Right atrium auricular region (tissue), 2 donors: ENCODE results near the gene ORM1. TPM values are rescaled to one million over a fixed set of nuclear protein-coding genes. Genes with fewer than 3 reads are reported as not detected.

Experiments
- DNase-seq: peaks from one replicate; pipeline ENCODE4 v3.0.0-alpha.2; 2019; ENCODE audit warnings: low spot score
- H3K27ac ChIP-seq, 2 donors: fragments of 200-600 bp; sonication (generic); 1 replicate in 1 of 2; 2 replicates in 1 of 2; pipeline ENCODE4 v1.5.1; 2016 to 2019
- H3K27me3 ChIP-seq, 2 donors: fragments of 200-600 bp; sonication (generic); one replicate each; pipeline versions ENCODE4 v1.5.1 to v1.6.0; 2017 to 2019
- H3K36me3 ChIP-seq: fragments of 200-600 bp; sonication (generic); one replicate; pipeline ENCODE4 v1.5.1; 2016
- H3K4me1 ChIP-seq, 2 donors: fragments of 200-600 bp; sonication (generic); one replicate each; pipeline versions ENCODE4 v1.5.1 to v1.6.0; 2017 to 2019
- H3K4me3 ChIP-seq, 2 donors: fragments of 200-600 bp; sonication (generic); 1 replicate in 1 of 2; 2 replicates in 1 of 2; pipeline ENCODE4 v1.5.1; 2017 to 2019; ENCODE audit warnings: mild to moderate bottlenecking in 1 of 2, moderate library complexity in 1 of 2
- H3K9me3 ChIP-seq, 2 donors: fragments of 200-600 bp; sonication (generic); one replicate each; pipeline ENCODE4 v1.5.1; 2019
- total RNA-seq, 2 donors: library from RNA; depleted of rRNA; stranded (reverse); fragments of >200 nt; gene quantifications; one replicate each; pipeline ENCODE4 v1.1.0, GENCODE V29; 2016
- TF ChIP-seq, protein P1 (sequence below), 2 donors: fragments of 200-600 bp; sonication (generic); IDR thresholded peaks; one replicate each; pipeline ENCODE4 v1.5.1; 2019; ENCODE audit warnings: antibody characterized with exemption in 2 of 2

The ORM1 gene
- total RNA-seq, 2 donors from 2014 or later, result not detected

DNA sequence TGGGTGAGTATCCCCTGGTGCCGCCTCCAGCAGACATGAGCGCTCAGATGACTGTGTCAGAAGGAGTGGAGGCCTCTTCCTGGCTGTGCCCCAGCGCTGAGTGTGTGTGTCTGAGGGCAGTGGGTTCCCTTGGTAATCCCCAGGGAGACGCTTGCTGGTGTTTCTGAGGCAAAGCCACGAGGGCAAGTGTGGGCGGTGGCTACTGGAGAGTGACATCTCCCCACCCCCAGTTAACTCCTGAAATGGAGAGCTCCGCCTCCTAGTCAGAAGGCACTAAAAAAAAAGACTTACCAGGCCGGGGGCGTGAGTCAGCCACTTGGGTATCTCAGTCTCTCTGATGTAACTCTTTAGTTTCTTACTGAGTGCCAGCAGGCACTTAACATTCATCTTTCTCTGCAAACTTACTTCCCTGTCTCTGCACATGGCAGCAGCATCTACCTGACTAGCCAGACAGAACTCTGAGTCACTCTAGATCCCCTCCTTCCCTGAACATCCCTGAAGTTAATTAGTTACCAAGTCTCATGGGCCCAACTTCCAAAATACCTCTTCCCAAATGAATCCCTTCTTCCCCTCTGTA is 26.1 kb downstream of the ORM1 start:
- Histone ChIP-seq H3K27me3 (no peaks in the 10 kb centered on the region), H3K9me3 (no peaks in the 10 kb centered on the region), H3K4me1 (peaks cover 0 to 17% of the 10 kb centered on the region in 2 donors), H3K36me3 (peaks cover 61% of the 10 kb centered on the region), H3K27ac (peak overlapping the region; percentile 27 to 29), H3K4me3 (no peak overlapping the region)
- TF ChIP-seq, protein P1, sequence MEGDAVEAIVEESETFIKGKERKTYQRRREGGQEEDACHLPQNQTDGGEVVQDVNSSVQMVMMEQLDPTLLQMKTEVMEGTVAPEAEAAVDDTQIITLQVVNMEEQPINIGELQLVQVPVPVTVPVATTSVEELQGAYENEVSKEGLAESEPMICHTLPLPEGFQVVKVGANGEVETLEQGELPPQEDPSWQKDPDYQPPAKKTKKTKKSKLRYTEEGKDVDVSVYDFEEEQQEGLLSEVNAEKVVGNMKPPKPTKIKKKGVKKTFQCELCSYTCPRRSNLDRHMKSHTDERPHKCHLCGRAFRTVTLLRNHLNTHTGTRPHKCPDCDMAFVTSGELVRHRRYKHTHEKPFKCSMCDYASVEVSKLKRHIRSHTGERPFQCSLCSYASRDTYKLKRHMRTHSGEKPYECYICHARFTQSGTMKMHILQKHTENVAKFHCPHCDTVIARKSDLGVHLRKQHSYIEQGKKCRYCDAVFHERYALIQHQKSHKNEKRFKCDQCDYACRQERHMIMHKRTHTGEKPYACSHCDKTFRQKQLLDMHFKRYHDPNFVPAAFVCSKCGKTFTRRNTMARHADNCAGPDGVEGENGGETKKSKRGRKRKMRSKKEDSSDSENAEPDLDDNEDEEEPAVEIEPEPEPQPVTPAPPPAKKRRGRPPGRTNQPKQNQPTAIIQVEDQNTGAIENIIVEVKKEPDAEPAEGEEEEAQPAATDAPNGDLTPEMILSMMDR (IDR thresholded peaks at IDR 0.05), result no peak
- peak; percentile 80 for DNase-seq

DNA sequence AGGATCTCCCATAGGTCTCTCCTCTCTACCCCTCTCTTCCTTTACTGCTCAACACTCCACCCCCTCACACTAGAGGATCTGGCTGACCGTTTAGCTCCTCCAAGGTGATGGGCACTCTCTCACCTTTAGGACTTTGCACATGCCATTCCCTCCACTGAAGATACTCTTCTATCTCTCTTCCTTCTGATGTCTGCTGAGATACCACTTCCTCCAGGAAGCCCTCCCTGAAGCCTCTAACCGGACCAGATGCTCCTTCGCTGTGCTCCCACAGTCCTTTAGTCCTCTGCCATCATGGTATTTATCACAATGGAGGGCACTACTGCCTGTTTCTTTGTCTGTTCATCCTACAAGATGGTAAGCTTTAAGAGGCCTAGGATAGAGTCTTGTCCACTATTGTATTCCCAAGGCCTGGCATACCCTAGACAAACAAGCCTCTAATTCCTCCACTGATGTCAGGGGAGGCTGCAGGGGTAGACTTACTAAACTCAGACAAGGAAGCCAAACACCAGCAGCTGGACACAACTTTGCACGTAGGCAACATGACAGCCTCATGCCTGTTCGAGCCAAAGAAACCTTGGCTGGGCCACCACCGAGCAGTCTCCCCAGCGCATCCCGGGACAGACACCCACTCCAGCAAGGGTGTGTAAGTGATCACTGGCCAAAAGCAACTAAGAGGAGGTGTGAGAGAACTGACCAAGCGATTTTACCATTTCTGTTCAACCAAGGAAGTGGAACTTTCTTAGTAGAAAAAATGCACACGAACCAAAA is 27.0 kb downstream of the ORM1 start:
- Histone ChIP-seq H3K4me3 (no peak overlapping the region), H3K27ac (peak overlapping the region in 1 of 2 donors; percentile 29), H3K36me3 (peaks cover 53% of the 10 kb centered on the region), H3K27me3 (no peaks in the 10 kb centered on the region), H3K9me3 (no peaks in the 10 kb centered on the region), H3K4me1 (peaks cover 0 to 17% of the 10 kb centered on the region in 2 donors)
- TF ChIP-seq, protein P1 (IDR thresholded peaks at IDR 0.05), result no peak
- no peak for DNase-seq

DNA sequence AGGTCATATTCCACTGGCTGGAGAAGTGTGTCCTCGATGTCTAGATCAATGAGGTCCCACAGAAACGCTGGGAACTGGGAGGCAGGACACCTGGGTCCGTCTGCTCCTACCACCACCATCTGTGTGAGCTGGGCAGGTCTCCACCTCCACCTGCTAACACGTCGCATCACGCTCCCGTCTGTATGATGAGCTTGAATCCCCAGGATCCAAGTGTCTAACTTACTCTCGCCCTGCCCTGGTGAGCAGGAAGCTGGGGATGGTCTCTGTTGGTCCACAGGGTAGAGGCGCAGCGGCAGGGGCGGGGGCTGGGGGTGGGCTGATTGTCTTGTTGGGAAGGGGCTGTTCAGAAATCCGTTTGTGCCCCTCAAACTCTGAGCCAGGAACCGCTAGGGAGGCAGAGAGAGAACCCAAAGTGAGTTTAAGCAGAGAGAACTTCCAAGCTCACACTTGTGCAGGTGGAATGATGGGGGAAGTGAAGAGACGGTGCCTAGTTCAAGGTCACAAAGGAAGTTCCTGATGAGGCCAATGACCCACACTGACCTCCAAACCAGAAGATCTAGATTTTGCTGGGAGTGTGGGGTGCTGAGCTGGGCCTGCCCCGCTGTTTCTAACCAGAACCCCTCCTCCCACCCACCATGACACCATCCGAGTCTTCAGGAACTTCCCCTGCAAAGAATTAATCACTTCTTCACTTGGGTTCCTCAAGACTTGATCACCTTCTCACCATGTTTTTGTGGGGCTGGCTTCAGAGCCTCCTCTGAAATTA is 27.9 kb downstream of the ORM1 start:
- Histone ChIP-seq H3K9me3 (no peaks in the 10 kb centered on the region), H3K4me3 (no peak overlapping the region), H3K27ac (no peak overlapping the region), H3K36me3 (peaks cover 56% of the 10 kb centered on the region), H3K4me1 (peaks cover 0 to 17% of the 10 kb centered on the region in 2 donors), H3K27me3 (no peaks in the 10 kb centered on the region)
- TF ChIP-seq, protein P1 (IDR thresholded peaks at IDR 0.05), result no peak
- no peak for DNase-seq

DNA sequence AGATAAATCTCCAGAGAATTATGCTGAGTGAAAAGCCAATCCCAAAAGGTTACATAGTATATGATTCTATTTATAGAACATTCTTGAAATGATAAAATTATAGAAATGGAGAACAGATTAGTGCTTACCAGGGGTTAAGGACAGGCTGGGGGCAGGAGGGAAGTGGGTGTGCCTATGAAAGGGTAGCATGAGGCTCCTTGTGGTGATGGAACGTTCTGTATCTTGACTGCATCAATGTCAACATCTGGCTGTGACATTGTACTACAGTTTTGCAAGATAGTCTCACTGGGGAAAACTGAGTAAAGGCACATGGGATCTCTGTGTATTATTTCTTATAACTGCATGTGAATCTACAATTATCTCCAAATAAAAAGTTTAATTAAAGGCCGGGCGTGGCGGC is 29.0 kb downstream of the ORM1 start:
- Histone ChIP-seq H3K4me3 (no peak overlapping the region), H3K4me1 (peaks cover 0 to 17% of the 10 kb centered on the region in 2 donors), H3K36me3 (peaks cover 52% of the 10 kb centered on the region), H3K27me3 (no peaks in the 10 kb centered on the region), H3K27ac (no peak overlapping the region), H3K9me3 (no peaks in the 10 kb centered on the region)
- no peak for DNase-seq
- TF ChIP-seq, protein P1 (IDR thresholded peaks at IDR 0.05), result no peak

DNA sequence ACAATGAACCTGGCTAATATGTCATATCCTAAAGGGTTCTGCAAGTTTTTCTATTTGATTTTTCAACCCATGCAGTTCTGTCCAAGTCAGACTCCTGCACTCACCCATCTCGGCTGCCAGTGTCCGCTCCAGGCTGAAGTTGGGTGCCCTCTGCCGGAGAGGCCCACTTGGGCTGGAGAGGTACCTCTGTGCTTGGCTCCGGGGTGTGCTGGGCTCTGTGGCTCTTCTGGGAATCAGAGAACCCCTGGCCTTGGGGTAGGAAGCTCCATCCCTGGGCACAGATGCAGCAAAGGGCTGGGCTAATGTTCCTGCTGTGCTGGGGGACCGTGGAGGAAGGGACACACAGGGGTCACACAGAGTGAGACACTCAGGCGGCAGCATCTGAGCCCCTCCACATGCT is 32.9 kb downstream of the ORM1 start:
- H3K36me3 ChIP-seq, result peaks cover 64% of the 10 kb centered on the region
- no peak overlapping the region for H3K27ac ChIP-seq
- H3K27me3 ChIP-seq, result no peaks in the 10 kb centered on the region
- no peak for DNase-seq
- no peaks in the 10 kb centered on the region for H3K9me3 ChIP-seq
- TF ChIP-seq, protein P1 (IDR thresholded peaks at IDR 0.05), result no peak
- H3K4me1 ChIP-seq, result no peaks in the 10 kb centered on the region
- no peak overlapping the region for H3K4me3 ChIP-seq
